GM18499 (cell line): ENCODE measurements around the gene UBR3.
"Not testable (repeated sequence)": the region's sequence is repeated elsewhere in the genome, so short reads cannot be mapped to it uniquely, and the experiment has no call there.

ENCODE experiments used
- ATAC-seq: cut with Tn5 transposase; IDR thresholded peaks from one replicate; pipeline ENCODE4 v1.9.1; 2021; ENCODE audit warnings: moderate number of reproducible peaks; ENCODE audit not compliant: insufficient read depth, unreplicated experiment

The UBR3 gene

DNA sequence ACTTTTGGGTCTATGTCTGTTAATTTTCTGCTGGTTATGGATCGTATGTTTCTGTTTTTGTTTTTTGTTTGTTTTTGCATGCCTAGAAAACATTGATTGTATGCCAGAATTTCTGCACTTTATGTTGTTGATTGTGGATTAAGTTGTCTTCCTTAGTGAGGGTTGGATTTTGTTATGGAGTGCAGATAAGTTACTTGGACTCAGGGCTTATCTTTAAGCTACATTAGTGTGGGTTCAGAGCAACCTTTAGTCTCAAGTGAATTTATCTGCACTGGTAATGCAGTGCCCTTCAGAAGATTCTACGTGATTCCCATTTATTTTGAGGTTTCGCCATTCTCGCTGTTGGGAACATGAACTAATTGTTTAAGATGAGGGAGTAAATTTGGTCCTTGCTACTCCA is 32.9 kb downstream of the UBR3 start:
- ATAC-seq: no peak

GRCh38 chr2:169862816-169863215 is 35.6 kb downstream of the UBR3 start:
- ATAC-seq: no peak

DNA sequence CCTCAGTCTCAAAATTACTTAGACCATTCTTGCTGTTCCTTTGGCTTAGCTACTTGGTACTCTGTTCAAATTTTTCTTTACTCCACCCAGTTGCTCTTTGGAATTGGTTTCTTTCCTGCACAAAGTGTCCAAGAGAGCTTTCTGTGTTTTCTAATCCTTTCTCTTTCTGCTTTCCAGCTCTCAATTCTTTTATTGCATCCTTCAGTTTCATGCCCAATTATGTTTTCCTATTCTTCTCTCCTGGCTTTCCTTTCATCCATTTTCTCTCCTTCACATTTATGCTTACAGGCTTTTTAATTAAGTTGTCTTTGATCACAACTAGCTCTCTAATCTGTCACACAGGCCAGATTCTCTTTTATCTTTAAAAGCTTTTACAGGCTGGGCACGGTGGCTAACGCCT is 38.2 kb downstream of the UBR3 start:
- no peak for ATAC-seq

DNA sequence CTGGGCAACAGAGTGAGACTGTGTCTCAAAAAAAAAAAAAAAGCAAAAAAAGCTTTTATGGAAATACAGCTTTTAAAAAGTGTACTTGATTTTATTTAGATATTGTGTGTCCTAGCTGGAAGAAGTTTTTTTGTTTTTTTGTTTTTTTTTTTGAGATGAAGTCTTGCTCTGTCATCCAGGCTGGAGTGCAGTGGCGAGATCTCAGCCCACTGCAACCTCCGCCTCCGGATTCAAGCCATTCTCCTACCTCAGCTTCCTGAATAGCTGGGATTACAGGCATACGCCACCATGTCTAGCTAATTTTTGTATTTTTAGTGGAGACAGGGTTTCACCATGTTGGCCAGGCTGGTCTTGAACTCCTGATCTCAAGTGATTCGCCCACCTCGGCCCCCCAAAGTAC is 39.0 kb downstream of the UBR3 start:
- ATAC-seq: not testable (repeated sequence)

DNA sequence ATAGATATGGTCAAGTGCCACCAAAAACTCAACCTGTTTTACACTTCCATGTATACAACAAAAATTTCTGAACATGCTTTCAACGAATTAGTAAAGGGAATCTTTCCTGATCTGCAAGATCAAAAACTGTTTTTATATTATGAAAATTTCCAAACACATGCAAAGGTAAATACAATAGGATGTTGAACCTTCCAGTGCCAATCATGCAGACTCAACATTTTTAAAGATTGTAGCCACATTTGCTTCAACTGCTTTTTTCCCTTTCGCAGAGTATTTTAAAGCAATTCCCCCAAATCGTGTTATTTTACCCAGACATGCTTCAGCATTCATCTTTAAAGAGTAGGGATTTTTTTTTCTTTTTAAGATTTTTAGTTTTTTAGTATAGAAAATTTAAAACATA is 40.3 kb downstream of the UBR3 start:
- no peak for ATAC-seq

GRCh38 chr2:169868951-169869350 is 41.7 kb downstream of the UBR3 start:
- no peak for ATAC-seq

DNA sequence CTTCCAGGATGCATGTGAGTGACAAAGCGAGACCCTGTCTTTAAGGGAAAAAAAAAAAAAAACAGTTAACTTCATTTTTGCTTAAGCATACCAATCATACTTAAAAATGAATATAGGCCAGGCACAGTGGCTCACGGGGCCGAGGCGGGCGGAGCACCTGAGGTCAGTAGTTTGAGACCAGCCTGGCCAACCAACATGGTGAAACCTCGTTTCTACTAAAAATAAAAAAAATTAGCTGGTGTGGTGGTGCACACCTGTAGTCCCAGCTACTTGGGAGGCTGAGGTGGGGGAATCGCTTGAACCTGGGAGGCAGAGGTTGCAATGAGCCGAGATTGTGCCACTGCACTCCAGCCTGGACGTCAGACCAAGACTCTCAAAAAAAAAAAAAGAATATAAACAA is 44.1 kb downstream of the UBR3 start:
- not testable (repeated sequence) for ATAC-seq

DNA sequence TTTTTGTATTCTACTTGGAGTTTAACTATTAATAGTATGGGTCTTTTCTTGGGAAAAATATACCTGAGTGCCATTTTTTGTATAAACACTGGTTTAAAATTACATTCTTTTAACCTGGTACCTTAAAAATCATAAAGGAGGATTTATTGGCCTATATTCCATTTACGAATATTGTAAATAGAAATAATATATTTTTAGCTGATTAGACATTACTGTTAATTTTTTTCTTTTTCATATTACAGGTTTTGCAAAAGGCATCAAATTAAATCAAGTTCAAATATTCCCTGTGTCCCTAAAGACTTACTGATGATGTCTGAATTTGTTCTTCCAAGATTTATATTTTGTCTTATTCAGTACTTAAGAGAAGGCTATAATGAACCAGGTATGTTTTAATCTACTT is 44.7 kb downstream of the UBR3 start:
- ATAC-seq: no peak

DNA sequence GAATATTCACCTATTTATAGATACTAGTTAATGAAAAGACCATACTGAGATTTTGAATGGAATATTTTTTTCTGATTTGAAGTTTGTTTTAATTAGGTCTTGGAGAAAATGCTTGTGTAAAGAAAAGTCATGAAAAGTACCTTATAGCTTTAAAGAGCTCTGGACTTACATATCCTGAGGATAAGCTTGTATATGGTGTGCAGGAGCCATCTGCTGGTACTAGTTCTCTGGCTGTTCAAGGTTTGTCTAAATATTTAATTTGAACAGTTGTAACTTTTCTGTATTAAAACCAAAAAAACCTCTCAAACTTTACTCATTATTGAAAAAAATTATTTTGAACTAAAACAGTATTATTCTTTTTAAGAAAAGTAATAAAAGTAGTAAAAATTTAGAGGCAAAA is 50.1 kb downstream of the UBR3 start:
- no peak for ATAC-seq

DNA sequence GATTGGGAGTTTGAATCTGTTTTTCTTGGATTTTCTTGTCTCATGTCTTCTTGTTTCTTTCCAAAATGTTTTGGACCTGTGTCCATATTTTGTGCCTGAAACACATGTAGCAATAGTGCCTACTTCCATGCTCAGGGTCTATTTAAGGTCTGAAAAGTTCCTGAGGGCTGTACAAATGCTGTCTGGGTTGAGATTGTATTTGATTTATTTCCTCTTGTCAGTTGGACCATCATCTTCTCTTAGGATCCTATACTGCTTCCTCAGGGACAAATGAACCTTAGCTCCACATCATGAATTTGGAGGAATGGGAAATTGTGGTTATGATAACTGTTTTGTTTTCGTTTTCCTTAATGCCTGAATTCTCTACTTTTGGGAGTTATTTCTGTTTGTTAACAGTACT is 59.9 kb downstream of the UBR3 start:
- no peak for ATAC-seq

- no peak for ATAC-seq
Measured at GRCh38 chr2:169891593-169892298, 64.5 kb downstream of the UBR3 start.

DNA sequence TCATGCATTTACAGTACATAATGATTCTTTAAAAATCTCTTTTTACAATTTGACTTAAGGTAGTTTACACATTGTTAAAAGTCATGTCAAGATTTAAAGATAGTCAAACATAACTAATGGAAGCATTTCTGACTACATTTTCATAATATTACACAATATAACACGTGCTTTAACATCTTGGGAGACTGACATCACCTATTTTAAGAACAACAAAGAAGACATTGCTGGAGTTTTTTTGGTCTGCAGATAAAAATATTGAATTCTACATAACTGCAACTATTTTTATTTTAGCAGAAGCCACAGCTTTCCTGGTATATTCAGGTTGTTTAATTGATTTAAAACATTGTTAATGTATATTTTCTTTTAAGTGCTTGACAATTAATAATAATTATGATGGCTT is 65.7 kb downstream of the UBR3 start:
- no peak for ATAC-seq

- ATAC-seq: no peak
Measured at GRCh38 chr2:169895294-169895985, 68.2 kb downstream of the UBR3 start.

- no peak for ATAC-seq
Measured at GRCh38 chr2:169897834-169898233, 70.6 kb downstream of the UBR3 start.

- ATAC-seq: not testable (repeated sequence)
Measured at GRCh38 chr2:169900103-169900502, 72.8 kb downstream of the UBR3 start.

DNA sequence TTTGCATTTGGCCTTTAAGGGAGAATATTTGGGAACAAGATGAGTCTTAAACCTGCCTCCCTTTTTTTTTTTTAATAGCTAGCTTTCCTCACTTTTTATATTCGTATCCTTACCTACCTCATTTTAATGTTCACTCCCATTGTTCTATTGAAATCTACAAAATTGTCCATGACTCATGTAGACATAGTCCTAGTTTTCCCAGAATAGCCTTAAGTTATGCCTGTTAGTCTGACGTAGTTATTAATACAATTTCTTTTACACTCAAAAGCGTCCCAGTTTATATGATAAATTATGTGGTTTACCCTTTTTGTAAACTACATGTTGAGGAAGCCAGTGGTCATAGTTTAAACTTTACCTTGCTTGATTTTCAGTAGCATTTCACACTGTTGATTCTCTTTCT is 73.4 kb downstream of the UBR3 start:
- ATAC-seq: no peak

DNA sequence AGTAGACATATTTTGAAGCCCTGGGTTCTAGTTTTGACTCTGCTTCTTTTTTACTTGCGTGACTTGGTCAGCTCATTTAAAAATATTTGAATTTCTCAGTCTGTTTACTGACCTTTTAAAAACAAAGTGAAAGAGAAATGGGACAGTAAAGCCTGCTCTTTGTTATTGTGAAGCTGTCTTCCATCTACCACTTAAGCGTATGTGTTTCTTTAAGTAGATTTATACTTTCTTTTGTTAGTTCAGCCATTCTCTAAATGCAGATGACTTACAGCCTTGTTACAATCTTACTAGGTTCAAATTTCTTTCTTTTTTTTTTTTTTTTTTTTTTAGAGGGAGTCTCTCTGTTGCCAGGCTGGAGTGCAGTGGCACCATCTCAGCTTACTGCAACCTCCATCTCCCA is 79.5 kb downstream of the UBR3 start:
- ATAC-seq: no peak

DNA sequence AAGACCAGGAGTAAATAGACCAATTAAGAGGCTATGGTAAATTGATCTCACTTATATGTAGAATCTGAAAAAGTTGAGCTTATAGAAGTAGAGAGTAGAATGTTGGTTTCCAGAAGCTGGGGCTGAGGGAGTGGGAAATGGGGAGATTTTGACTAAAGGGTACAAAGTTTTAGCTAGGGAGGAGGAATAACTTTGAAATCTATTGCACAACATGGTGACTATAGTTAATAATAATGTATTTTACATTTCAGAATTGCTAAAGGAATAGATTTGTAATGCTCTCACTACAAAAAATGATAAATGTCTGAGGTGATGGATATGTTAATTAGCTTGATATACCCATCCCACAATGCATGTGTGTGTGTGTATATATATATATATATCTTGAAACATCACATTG is 82.1 kb downstream of the UBR3 start:
- no peak for ATAC-seq

- no peak for ATAC-seq
Measured at GRCh38 chr2:169910109-169910799, 83.0 kb downstream of the UBR3 start.

DNA sequence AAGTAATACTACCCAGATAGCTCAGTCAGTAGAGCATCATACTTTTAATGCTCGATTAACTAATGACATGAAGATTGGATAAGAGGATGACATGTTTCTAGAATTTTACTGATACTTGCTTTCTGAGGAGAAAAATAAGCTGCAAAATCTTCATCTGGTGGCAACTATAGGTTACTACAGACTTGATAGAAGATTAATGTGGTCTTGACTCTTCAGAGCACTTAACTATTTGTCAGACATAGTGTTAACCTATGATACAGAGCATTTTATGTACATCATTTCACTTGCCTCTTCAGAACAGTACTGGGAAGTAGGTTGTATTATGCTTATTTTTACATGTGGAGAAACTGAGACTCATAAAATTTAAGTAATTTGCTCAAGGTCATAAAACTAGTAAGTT is 83.9 kb downstream of the UBR3 start:
- no peak for ATAC-seq

DNA sequence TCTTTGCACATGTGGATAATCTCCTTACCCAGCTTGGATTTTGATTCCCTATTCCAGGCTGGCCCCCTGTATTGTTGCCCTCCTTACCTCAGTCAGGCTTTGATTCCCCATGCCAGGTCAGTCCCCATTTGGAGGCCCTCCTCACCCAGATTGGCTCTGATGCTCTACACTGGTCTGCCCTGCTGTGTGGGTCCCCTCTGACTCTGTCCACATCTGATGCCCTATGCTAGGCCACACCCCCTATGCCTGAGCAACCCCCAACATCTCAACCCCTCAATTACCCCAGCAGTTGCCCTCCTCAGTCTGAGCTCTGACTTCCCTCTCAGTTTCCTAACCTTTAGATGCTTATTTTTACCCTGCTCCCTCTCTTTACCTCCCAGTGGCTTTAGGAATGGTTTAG is 89.4 kb downstream of the UBR3 start:
- ATAC-seq: no peak

DNA sequence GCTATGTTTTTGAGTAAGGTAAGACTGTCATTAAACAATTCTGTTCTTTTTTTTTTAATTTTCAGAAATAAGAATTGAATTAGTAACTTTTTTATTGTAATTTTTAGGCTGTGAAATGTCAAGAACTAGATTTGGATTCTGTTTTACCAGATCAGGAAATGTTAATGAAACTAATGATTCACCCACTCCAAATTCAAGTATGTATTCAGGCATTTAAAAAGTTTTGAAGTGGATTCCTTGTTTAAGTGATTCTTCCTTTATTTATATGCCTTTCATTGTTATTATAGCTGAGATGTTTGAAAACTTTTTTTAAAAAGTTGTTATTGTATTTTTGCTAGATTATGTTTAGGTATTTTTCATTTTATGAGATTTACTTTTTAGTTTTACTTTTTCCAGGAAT is 96.7 kb downstream of the UBR3 start:
- ATAC-seq: no peak
